HepG2 (cell line): ENCODE data around the gene P3R3URF. TPM values are rescaled to one million over a fixed set of nuclear protein-coding genes. Genes with fewer than 3 reads are reported as not detected.

Experiments
- HDAC1 ChIP-seq: sonication (generic); formaldehyde crosslinking; IDR thresholded peaks from 2 replicates; pipeline ENCODE4 v1.5.1; 2020; ENCODE audit warnings: mild to moderate bottlenecking, missing genetic modification reagents
- HOXA3 ChIP-seq: sonication (generic); formaldehyde crosslinking; IDR thresholded peaks from 2 replicates; pipeline ENCODE4 v1.5.0; 2020; ENCODE audit warnings: missing genetic modification reagents
- ZBTB3 ChIP-seq: sonication (generic); formaldehyde crosslinking; IDR thresholded peaks from 2 replicates; pipeline ENCODE4 v1.4.0; 2020; ENCODE audit warnings: low read depth, mild to moderate bottlenecking, moderate library complexity, missing genetic modification reagents, borderline replicate concordance
- ZHX2 ChIP-seq, 2 experiments: sonication (generic) in 1 of 2; formaldehyde crosslinking in 1 of 2; IDR thresholded peaks; 2 replicates each; pipeline versions ENCODE4 v1.6.1 to v1.9.0; 2014 to 2022; ENCODE audit warnings: antibody characterized with exemption in 1 of 2, borderline replicate concordance in 1 of 2, inconsistent platforms in 1 of 2, low read depth in 1 of 2, missing genetic modification reagents in 1 of 2
- ZNF672 ChIP-seq: sonication (generic); formaldehyde crosslinking; IDR thresholded peaks from 2 replicates; pipeline ENCODE4 v1.8.1; 2022; ENCODE audit warnings: missing genetic modification reagents
- polyA plus RNA-seq, 8 experiments: library from polyadenylated mRNA; depleted of rRNA in 3 of 8; stranded (reverse) in 7 of 8; unstranded in 1 of 8; fragments of >200 nt; fragmentation: Illumina TruSeq in 4 of 8; extraction: Trizol in 4 of 8; gene quantifications; 2 replicates each; pipeline versions ENCODE4 v1.2.1 to v1.2.3, GENCODE V29; 2011 to 2016; ENCODE audit warnings: low read depth in 4 of 8, missing spikeins in 1 of 8, mixed read lengths in 1 of 8; ENCODE audit not compliant: insufficient read depth in 1 of 8
- total RNA-seq, 5 experiments: library from RNA; depleted of rRNA; stranded (reverse); fragments of >200 nt; fragmentation: Illumina TruSeq; extraction: Trizol; gene quantifications; 2 replicates each; pipeline ENCODE4 v1.2.3, GENCODE V29; 2016; ENCODE audit warnings: low read depth in 1 of 5

P3R3URF gene
- total and polyA plus RNA-seq, 2 of the 13 experiments (the other 11 are each of a cell fraction or from before 2014, with no cell fraction given), result not detected

- no peak for TF ChIP-seq ZHX2 (IDR thresholded peaks at IDR 0.05; ENCODE audit: low read depth)
- TF ChIP-seq ZHX2 (CRISPR knock-in tag; IDR thresholded peaks at IDR 0.05; ENCODE audit: borderline replicate concordance), result no peak
- TF ChIP-seq HOXA3 (CRISPR knock-in tag), result 0 out of 2 replicates have a peak, but pooled peaks have one; percentile 16
- no peak for TF ChIP-seq ZBTB3
- TF ChIP-seq HDAC1 (CRISPR knock-in tag), result no peak
- TF ChIP-seq ZNF672 (CRISPR knock-in tag), result no peak
These were observed 44.5 kb upstream of the P3R3URF start (continued) for GRCh38 chr1:46220808-46221207.
